HEK293 (cell line): ENCODE results near the gene SIGLEC15.

Experiments used
- CTCF ChIA-PET: fragments of 350-600 bp; formaldehyde crosslinking; extraction: SDS; loops from one replicate; lab custom pipeline; 2021; ENCODE audit warnings: antibody characterized with exemption; lab: Yijun Ruan, JAX
- POLR2A ChIA-PET: fragments of 300-600 bp; formaldehyde crosslinking; extraction: SDS; loops from one replicate; lab custom pipeline; 2020; ENCODE audit warnings: antibody characterized with exemption, inconsistent platforms; lab: Yijun Ruan, JAX
- H3K27ac ChIP-seq: fragments of 200-500 bp; sonication (Bioruptor generic); 2 replicates; pipeline ENCODE4 v1.5.1; 2014; ENCODE audit warnings: low read depth, low read length, control low read depth, inconsistent platforms; ENCODE audit errors: extremely low read depth
- H3K36me3 ChIP-seq, 2 experiments: fragments of 200-500 bp in 1 of 2; sonication (Bioruptor generic) in 1 of 2; 1 replicate in 1 of 2; 2 replicates in 1 of 2; pipeline ENCODE4 v1.5.1; 2014 to 2017; ENCODE audit warnings: inconsistent platforms in 2 of 2, low read length in 2 of 2; ENCODE audit not compliant: control insufficient read depth in 2 of 2, insufficient read depth in 1 of 2
- H3K4me1 ChIP-seq: fragments of 200-500 bp; sonication (Bioruptor generic); 2 replicates; pipeline ENCODE4 v1.5.1; 2014; ENCODE audit warnings: mild to moderate bottlenecking, low read length, inconsistent platforms; ENCODE audit not compliant: control insufficient read depth, insufficient read depth
- H3K4me3 ChIP-seq: 2 replicates; pipeline ENCODE4 v1.5.1; 2011; ENCODE audit warnings: low read depth, mild to moderate bottlenecking, control low read depth, low read length, moderate library complexity
- H3K9me3 ChIP-seq: fragments of 200-500 bp; sonication (Bioruptor generic); 2 replicates; pipeline ENCODE4 v1.5.1; 2014; ENCODE audit warnings: low read depth, low read length, inconsistent platforms; ENCODE audit not compliant: control insufficient read depth, insufficient read depth
- BCL11A ChIP-seq: fragments of 450-650 bp; formaldehyde crosslinking; IDR thresholded peaks from 2 replicates; pipeline ENCODE4 v1.5.1; 2016; ENCODE audit warnings: low read depth, missing biosample characterization, missing genetic modification characterization
- GFI1B ChIP-seq: fragments of 450-650 bp; formaldehyde crosslinking; IDR thresholded peaks from 2 replicates; pipeline ENCODE4 v1.5.1; 2016; ENCODE audit warnings: missing biosample characterization, missing genetic modification characterization
- MZF1 ChIP-seq: fragments of 450-650 bp; formaldehyde crosslinking; IDR thresholded peaks from 2 replicates; pipeline ENCODE4 v1.5.1; 2017; ENCODE audit warnings: missing biosample characterization, missing genetic modification characterization, borderline replicate concordance
- YY2 ChIP-seq: fragments of 450-650 bp; formaldehyde crosslinking; IDR thresholded peaks from 2 replicates; pipeline ENCODE4 v1.5.1; 2016; ENCODE audit warnings: missing biosample characterization, missing genetic modification characterization
- ZIC2 ChIP-seq: fragments of 450-650 bp; formaldehyde crosslinking; IDR thresholded peaks from 2 replicates; pipeline ENCODE4 v1.5.1; 2016; ENCODE audit warnings: missing biosample characterization, missing genetic modification characterization
- ZNF114 ChIP-seq: fragments of 450-650 bp; formaldehyde crosslinking; IDR thresholded peaks from 2 replicates; pipeline ENCODE4 v1.5.0; 2017; ENCODE audit warnings: missing biosample characterization, missing genetic modification characterization
- ZNF138 ChIP-seq: fragments of 450-650 bp; formaldehyde crosslinking; IDR thresholded peaks from 2 replicates; pipeline ENCODE4 v1.5.1; 2016; ENCODE audit warnings: missing biosample characterization, missing genetic modification characterization, borderline replicate concordance
- ZNF146 ChIP-seq: fragments of 450-650 bp; formaldehyde crosslinking; IDR thresholded peaks from 2 replicates; pipeline ENCODE4 v1.5.1; 2016; ENCODE audit warnings: missing biosample characterization, missing genetic modification characterization
- ZNF155 ChIP-seq: fragments of 450-650 bp; formaldehyde crosslinking; IDR thresholded peaks from 2 replicates; pipeline ENCODE4 v1.5.1; 2016; ENCODE audit warnings: missing biosample characterization, missing genetic modification characterization
- ZNF16 ChIP-seq: fragments of 450-650 bp; formaldehyde crosslinking; IDR thresholded peaks from 2 replicates; pipeline ENCODE4 v1.5.1; 2016; ENCODE audit warnings: low read depth, missing biosample characterization, missing genetic modification characterization
- ZNF274 ChIP-seq, 2 experiments: fragments of 200-500 bp in 1 of 2; fragments of 450-650 bp in 1 of 2; sonication (Bioruptor generic) in 1 of 2; formaldehyde crosslinking in 1 of 2; IDR thresholded peaks; 2 replicates each; pipeline versions ENCODE4 v1.5.1 to v1.6.1; 2014 to 2016; ENCODE audit warnings: borderline replicate concordance in 1 of 2, inconsistent platforms in 1 of 2, low read length in 1 of 2, missing biosample characterization in 1 of 2, missing genetic modification characterization in 1 of 2
- ZNF280C ChIP-seq: fragments of 450-650 bp; formaldehyde crosslinking; IDR thresholded peaks from 2 replicates; pipeline ENCODE4 v1.5.1; 2016; ENCODE audit warnings: missing biosample characterization, missing genetic modification characterization
- ZNF302 ChIP-seq: fragments of 450-650 bp; formaldehyde crosslinking; IDR thresholded peaks from 2 replicates; pipeline ENCODE4 v1.5.1; 2016; ENCODE audit warnings: missing biosample characterization, missing genetic modification characterization, low read depth
- ZNF354C ChIP-seq: fragments of 450-650 bp; formaldehyde crosslinking; IDR thresholded peaks from 2 replicates; pipeline ENCODE4 v1.5.1; 2016; ENCODE audit warnings: missing biosample characterization, missing genetic modification characterization, low read depth, borderline replicate concordance
- ZNF391 ChIP-seq: fragments of 450-650 bp; formaldehyde crosslinking; IDR thresholded peaks from 2 replicates; pipeline ENCODE4 v1.5.1; 2016; ENCODE audit warnings: low read depth, missing biosample characterization, missing genetic modification characterization, borderline replicate concordance
- ZNF514 ChIP-seq: fragments of 450-650 bp; formaldehyde crosslinking; IDR thresholded peaks from 2 replicates; pipeline ENCODE4 v1.5.1; 2016; ENCODE audit warnings: missing biosample characterization, missing genetic modification characterization
- ZNF530 ChIP-seq: fragments of 450-650 bp; formaldehyde crosslinking; IDR thresholded peaks from 2 replicates; pipeline ENCODE4 v1.5.1; 2016; ENCODE audit warnings: low read depth, missing biosample characterization, missing genetic modification characterization
- ZNF544 ChIP-seq: fragments of 450-650 bp; formaldehyde crosslinking; IDR thresholded peaks from 2 replicates; pipeline ENCODE4 v1.5.0; 2017; ENCODE audit warnings: missing biosample characterization, missing genetic modification characterization
- ZNF600 ChIP-seq: fragments of 450-650 bp; formaldehyde crosslinking; IDR thresholded peaks from 2 replicates; pipeline ENCODE4 v1.5.1; 2016; ENCODE audit warnings: missing biosample characterization, missing genetic modification characterization
- ZSCAN16 ChIP-seq: fragments of 450-650 bp; formaldehyde crosslinking; IDR thresholded peaks from 2 replicates; pipeline ENCODE4 v1.5.1; 2016; ENCODE audit warnings: missing biosample characterization, missing genetic modification characterization
- TF ChIP-seq, protein P1 (sequence below): fragments of 450-650 bp; formaldehyde crosslinking; IDR thresholded peaks from 2 replicates; pipeline ENCODE4 v1.5.1; 2016; ENCODE audit warnings: missing biosample characterization, missing genetic modification characterization
- TF ChIP-seq, protein P2 (sequence below): fragments of 450-650 bp; formaldehyde crosslinking; IDR thresholded peaks from 2 replicates; pipeline ENCODE4 v1.5.1; 2016; ENCODE audit warnings: missing biosample characterization, missing genetic modification characterization
- TF ChIP-seq, protein P3 (sequence below): fragments of 450-650 bp; IDR thresholded peaks from 2 replicates; pipeline ENCODE4 v1.5.1; 2018; ENCODE audit warnings: missing biosample characterization, mild to moderate bottlenecking, missing genetic modification characterization
- TF ChIP-seq, protein P4 (sequence below): fragments of 450-650 bp; formaldehyde crosslinking; IDR thresholded peaks from 2 replicates; pipeline ENCODE4 v1.5.1; 2016; ENCODE audit warnings: missing biosample characterization, missing genetic modification characterization

SIGLEC15 gene

DNA sequence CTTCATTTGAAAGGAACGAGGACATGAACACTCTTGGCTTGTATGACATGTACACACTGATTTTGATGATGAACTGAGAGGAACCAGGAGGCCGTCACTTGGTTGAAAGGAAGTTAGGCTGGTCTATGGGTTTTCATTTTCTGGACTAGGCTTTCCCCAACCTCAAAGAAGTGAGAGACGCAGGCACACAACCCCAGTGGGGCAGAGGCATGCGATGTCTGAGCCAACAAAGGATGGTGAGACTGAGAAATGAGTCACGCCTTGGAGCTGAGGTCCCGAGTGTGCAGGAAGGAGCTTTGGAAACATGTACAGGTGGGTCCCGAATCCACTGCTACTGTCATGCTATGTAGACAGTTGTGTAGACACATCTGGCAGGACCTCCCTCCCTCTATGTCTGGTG lies 24.1 kb downstream of the SIGLEC15 start:
- POLR2A ChIA-PET: no interaction called here
- CTCF ChIA-PET: interaction anchor here (0.6 to 2.1 kb wide), 3 partner anchors 30 to 134 kb away, joined by 3 to 9 read pairs (median 5); no protein-coding TSS in a partner anchor
- Histone ChIP-seq H3K36me3 (peaks cover 5 to 26% of the 10 kb centered on the region in 2 experiments), H3K9me3 (no peaks in the 10 kb centered on the region), H3K4me3 (no peak overlapping the region), H3K4me1 (no peaks in the 10 kb centered on the region), H3K27ac (no peak overlapping the region)
- TF ChIP-seq ZNF544 (tag by site-specific recombination): no peak
- no peak for TF ChIP-seq MZF1 (tag by site-specific recombination)
- no peak for TF ChIP-seq ZNF530 (tag by site-specific recombination)
- no peak for TF ChIP-seq ZIC2 (tag by site-specific recombination)
- TF ChIP-seq ZNF114 (tag by site-specific recombination): no peak
- no peak for TF ChIP-seq ZNF280C
- no peak for TF ChIP-seq ZNF391 (tag by site-specific recombination)
- TF ChIP-seq, protein P1, sequence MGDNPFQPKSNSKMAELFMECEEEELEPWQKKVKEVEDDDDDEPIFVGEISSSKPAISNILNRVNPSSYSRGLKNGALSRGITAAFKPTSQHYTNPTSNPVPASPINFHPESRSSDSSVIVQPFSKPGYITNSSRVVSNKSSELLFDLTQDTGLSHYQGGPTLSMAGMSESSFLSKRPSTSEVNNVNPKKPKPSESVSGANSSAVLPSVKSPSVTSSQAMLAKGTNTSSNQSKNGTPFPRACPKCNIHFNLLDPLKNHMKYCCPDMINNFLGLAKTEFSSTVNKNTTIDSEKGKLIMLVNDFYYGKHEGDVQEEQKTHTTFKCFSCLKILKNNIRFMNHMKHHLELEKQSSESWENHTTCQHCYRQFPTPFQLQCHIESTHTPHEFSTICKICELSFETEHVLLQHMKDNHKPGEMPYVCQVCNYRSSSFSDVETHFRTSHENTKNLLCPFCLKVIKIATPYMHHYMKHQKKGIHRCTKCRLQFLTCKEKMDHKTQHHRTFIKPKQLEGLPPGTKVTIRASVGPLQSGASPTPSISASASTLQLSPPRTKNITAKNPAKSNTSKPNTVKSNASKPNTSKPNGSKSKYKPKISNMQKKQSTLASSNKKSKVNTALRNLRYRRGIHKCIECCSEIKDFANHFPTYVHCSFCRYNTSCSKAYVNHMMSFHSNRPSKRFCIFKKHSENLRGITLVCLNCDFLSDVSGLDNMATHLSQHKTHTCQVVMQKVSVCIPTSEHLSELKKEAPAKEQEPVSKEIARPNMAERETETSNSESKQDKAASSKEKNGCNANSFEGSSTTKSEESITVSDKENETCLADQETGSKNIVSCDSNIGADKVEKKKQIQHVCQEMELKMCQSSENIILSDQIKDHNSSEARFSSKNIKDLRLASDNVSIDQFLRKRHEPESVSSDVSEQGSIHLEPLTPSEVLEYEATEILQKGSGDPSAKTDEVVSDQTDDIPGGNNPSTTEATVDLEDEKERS (tag by site-specific recombination): no peak
- no peak for TF ChIP-seq ZNF155
- no peak for TF ChIP-seq ZNF274 (IDR thresholded peaks at IDR 0.05; ENCODE audit: low read length)
- no peak for TF ChIP-seq ZNF274 (tag by site-specific recombination; IDR thresholded peaks at IDR 0.05; ENCODE audit: borderline replicate concordance)
- TF ChIP-seq BCL11A (tag by site-specific recombination): no peak
- no peak for TF ChIP-seq GFI1B (tag by site-specific recombination)
- no peak for TF ChIP-seq ZNF138
- TF ChIP-seq, protein P2, sequence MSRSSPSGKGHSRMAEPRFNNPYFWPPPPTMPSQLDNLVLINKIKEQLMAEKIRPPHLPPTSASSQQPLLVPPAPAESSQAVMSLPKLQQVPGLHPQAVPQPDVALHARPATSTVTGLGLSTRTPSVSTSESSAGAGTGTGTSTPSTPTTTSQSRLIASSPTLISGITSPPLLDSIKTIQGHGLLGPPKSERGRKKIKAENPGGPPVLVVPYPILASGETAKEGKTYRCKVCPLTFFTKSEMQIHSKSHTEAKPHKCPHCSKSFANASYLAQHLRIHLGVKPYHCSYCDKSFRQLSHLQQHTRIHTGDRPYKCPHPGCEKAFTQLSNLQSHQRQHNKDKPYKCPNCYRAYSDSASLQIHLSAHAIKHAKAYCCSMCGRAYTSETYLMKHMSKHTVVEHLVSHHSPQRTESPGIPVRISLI: no peak
- no peak for TF ChIP-seq ZNF302 (tag by site-specific recombination)
- no peak for TF ChIP-seq ZNF16
- no peak for TF ChIP-seq ZNF354C

- POLR2A ChIA-PET: no interaction called here
- Histone ChIP-seq H3K27ac (no peak overlapping the region), H3K4me3 (no peak overlapping the region)
- TF ChIP-seq ZNF600 (tag by site-specific recombination) (no peak), ZSCAN16 (tag by site-specific recombination) (no peak), ZNF514 (tag by site-specific recombination) (no peak), ZNF155 (no peak), YY2 (tag by site-specific recombination) (no peak), ZNF146 (tag by site-specific recombination) (no peak)
- TF ChIP-seq, protein P3, sequence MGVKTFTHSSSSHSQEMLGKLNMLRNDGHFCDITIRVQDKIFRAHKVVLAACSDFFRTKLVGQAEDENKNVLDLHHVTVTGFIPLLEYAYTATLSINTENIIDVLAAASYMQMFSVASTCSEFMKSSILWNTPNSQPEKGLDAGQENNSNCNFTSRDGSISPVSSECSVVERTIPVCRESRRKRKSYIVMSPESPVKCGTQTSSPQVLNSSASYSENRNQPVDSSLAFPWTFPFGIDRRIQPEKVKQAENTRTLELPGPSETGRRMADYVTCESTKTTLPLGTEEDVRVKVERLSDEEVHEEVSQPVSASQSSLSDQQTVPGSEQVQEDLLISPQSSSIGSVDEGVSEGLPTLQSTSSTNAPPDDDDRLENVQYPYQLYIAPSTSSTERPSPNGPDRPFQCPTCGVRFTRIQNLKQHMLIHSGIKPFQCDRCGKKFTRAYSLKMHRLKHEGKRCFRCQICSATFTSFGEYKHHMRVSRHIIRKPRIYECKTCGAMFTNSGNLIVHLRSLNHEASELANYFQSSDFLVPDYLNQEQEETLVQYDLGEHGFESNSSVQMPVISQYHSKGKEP: no peak
- TF ChIP-seq, protein P4, sequence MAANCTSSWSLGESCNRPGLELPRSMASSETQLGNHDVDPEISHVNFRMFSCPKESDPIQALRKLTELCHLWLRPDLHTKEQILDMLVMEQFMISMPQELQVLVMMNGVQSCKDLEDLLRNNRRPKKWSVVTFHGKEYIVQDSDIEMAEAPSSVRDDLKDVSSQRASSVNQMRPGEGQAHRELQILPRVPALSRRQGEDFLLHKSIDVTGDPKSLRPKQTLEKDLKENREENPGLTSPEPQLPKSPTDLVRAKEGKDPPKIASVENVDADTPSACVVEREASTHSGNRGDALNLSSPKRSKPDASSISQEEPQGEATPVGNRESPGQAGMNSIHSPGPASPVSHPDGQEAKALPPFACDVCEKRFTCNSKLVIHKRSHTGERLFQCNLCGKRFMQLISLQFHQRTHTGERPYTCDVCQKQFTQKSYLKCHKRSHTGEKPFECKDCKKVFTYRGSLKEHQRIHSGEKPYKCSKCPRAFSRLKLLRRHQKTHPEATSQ (tag by site-specific recombination): no peak
- TF ChIP-seq, all 188 proteins: peak for 0
- CTCF ChIA-PET: interaction anchor here (1.1 to 2.1 kb wide), 7 partner anchors 11 to 224 kb away, joined by 3 to 9 read pairs (median 4); no protein-coding TSS in a partner anchor
- Histone ChIP-seq H3K36me3 (peaks cover 7 to 29% of the 10 kb centered on the region in 2 experiments), H3K4me1 (no peaks in the 10 kb centered on the region), H3K9me3 (no peaks in the 10 kb centered on the region)
These were observed 24.5 kb downstream of the SIGLEC15 start for GRCh38 chr18:45850021-45850420.
